OCI-LY3 (cell line): ENCODE measurements around the gene ATP6V1A.

ENCODE experiments used
- CTCF ChIP-seq: fragments of 200-600, 300-600 bp; sonication (generic); IDR thresholded peaks from 2 replicates; pipeline ENCODE4 v1.5.1; 2014; ENCODE audit warnings: antibody characterized with exemption, low read length, low read depth
- EZH2phosphoT487 ChIP-seq: fragments of 200-600 bp; shearing (Covaris generic); IDR thresholded peaks from 2 replicates; pipeline ENCODE4 v1.6.1; 2018; ENCODE audit warnings: antibody characterized with exemption, mixed run types, low read depth

- no peak for TF ChIP-seq CTCF
- TF ChIP-seq EZH2phosphoT487 = no peak
Measured at GRCh38 chr3:113834983-113835382, 88.1 kb downstream of the ATP6V1A start.
